NCI-H526 treated with DMSO at 0.1 percent for 48 hours (cell line): ENCODE measurements around the gene TBC1D9B.

Source experiments
- DNase-seq: peaks from one replicate; lab custom pipeline; 2025; lab: John Stamatoyannopoulos, UW

The TBC1D9B gene

DNA sequence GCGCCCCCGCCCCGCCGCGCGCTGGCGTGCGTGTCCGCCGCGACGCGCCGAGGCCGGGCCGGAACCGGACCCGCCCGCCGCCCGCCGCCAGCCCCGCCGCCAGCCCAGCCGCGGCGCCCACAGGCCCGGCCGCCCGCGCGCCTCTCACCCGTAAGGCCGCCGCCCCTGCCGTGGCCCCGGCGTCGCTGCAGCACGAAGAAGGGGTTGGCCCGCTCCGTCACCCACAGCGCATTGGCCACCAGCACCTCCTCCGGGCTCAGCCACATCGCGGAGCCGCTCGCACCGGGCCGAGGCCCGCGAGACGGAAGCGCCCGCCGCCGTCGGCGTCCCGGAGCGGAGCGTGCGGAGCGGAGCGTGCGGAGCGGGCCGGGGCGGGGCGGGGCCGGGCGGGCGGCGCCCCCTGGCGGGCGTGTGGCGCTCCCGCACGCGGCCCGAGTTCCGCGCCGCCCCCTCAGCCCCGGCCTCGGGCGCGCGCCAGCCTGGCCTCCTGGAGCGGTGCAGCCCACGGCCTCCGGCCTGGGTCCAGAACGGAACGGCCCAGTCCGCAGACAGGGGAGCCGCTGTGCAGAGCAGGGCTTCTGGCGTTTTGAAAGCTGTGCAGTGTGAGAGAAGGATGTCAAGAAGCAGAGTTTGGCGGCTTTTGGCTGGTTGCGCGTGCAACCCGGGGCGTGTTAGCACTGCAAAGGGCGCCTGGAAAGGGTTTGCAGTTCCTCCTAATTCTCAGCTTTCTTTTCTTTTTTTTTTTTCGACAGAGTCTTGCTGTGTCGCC is at the start of gene TBC1D9B:
Gene TBC1D9B, minus strand, starts transcription at position 342 of the 769 bp plus-strand sequence. Its CDS starts 76 bp downstream, at position 266.
- no peak for DNase-seq

- DNase-seq: no peak
Measured at GRCh38 chr5:179955630-179956029, 47.9 kb upstream of the TBC1D9B start.

- DNase-seq: no peak
Measured at GRCh38 chr5:179955062-179955461, 47.4 kb upstream of the TBC1D9B start.

DNA sequence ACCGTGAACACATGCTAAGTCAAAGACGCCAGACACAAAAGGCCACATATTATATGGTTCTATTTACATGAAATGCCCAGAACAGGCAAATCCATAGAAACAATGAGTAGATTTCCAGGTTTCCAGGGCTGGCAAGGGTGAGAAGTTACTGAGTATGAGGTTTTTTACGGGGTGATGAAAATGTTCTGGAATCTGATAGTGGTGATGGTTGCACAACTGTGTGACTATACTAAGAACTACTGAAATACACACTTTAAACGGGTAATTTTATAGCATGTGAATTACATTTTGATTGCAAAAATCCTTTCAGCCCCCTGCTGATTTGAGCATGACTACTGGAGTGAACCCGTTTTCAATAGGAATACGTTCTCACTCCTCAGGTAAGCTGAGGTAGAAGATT is 46.7 kb upstream of the TBC1D9B start:
- DNase-seq: no peak

DNA sequence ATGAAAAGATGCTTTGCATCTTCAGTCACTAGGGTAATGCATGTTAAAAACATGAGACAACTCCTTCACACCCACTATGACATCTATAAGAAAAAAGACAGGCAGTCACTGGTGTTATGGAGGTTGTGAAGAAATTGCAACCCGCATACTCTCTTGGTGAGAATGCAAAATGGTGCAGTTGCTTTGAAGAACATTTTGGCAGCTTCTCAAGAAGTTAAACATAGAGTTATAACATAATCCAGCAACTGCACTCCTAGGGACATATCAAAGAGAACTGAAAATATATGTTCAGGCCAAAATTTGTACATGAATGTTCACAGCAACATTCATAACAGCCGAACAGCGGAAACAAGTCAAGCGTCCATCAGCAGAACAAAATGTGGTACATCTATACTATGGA is 46.3 kb upstream of the TBC1D9B start:
- DNase-seq: no peak

DNA sequence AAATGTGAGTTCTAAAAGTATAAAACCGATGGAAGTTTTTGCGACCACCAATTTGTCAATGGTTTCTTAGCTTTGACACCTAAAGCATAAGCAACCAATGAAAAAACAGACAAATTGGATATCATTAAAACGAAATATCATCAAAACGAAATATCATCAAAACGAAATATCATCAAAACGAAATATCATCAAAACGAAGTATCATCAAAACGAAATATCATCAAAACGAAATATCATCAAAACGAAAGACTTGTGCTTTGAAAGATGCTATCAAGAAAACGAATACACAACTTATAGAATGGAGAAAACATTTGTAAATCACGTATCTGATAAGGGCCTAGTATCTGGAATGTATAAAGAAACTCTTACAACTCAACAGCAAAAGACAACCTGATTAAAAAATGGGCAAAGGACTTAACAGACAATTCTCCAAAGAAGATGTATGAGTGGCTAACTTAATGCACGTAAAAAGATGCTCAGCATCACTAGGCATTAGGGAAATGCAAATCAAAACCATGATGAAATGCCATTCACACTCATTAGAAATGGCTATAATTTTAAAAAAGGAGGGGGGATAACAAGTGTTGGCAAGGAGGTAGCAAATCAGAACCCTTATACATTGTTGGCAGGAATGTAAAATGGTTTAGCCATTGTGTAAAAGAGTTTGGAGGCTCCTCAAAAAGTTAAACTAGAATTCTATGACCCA is 29.4 kb upstream of the TBC1D9B start:
- no peak for DNase-seq

DNA sequence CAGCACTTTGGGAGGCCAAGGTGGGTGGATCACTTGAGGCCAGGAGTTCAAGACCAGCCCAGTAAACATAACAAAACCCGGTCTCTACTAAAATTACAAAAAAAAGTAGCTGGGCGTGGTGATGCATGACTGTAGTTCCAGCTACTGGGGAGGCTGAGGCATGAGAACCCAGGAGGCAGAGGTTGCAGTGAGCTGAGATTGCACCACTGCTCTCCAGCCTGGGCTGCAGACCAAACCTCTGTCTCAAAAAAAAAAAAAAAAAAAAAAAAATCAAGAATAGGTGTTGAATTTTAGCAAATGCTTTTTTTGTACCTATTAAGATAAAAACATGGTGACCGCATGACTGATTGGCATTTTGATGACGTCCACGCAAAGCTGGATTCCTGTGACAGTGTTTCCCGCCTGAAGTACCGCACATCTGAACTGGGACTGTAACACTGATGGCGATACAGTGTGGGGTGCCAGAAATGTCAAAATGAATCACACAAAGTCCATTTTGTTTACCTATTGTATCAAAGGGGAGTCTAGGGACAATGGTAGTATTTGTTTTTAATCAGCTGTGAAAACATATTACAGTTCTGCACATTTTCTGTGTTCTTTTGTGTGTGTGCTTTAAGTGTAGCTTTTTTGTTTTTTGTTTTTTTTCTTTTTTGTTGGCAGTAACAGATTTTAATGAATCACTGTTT is 23.2 kb upstream of the TBC1D9B start:
- DNase-seq: no peak

GRCh38 chr5:179927824-179928223 is 20.1 kb upstream of the TBC1D9B start:
- DNase-seq: no peak

DNA sequence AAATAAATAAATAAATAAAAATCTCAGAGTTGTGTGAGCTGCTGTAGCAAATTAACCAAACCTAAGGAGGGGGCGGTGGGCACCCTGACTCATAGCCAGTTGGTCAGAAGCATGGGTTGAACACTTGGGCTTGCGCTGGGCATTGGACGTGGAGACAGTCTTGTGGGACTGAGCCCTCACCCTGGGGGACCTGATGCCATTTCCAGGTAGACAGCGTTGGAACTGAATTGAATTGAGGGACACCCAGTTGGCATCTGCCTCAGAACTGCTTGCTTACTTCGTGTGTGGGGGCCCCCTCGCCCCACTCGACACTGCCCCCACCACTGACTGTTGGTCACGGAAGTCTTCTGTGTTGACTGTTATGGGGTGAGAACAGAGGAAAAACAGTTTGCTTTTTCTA is 19.0 kb upstream of the TBC1D9B start:
- DNase-seq: no peak

DNA sequence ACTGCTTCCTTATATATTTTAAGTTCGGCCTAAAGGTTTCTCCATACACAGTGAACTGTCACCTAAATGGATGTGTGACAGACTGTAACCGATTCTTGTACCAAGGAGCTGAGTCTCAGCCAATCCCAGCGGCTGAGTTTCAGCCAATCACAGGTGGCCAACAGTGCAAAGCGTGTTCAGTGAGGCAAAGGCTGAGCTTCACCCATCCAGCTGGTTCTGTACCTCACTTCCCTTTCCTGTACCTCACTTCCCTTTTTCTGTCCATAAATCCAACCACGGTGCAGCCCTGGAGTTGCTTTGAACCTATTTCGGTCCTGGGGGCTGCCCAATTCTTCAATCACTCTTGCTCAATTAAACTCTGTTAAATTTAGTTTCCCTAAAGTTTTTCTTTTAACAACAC is 15.7 kb upstream of the TBC1D9B start:
- no peak for DNase-seq

DNA sequence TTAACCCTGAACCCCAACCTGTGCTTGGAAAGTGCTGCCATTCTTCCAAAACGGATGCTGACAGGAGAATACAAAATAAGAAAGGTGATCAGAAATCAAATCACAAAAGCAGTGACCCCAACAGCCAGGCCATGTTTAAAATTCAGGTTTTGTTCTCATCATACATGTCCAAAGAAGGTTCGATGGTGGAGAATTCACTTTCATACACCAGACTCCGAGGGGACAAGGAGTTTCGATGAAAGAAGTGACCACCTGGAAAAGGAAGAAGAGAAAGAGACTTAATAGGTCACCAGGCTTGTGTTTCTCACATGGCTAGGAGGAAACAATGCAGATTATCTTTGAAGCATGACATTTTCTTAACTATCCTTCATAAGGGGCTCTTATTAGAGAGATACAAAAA is 12.5 kb upstream of the TBC1D9B start:
- DNase-seq: no peak

DNA sequence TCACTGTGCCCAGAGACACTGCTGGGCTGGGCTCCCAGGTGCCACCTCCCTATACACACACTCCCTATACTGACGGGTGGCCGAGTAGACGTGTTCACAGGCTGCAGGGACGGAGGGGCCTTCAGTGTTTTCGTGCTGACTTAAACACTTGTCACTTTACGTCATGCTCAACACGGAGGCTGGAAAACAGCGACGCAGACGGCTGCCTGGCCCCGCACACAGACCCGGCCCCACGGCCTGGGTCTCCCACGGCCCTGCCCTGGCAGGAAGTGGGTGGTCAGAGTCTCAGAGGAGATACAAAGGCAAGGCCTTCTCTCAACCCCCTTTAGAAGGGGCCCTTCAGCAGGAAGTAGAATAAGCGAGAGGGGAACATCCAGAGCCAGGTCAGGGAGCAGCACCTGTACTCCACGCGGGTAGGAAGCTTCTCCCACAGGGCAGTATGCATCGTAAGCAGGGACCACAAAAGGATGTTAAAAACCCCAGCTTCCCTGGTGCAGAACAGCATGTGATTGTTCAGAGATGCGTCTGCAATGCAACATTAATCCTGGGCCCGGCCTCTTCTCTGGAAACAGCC is 11.9 kb upstream of the TBC1D9B start:
- DNase-seq: no peak

DNA sequence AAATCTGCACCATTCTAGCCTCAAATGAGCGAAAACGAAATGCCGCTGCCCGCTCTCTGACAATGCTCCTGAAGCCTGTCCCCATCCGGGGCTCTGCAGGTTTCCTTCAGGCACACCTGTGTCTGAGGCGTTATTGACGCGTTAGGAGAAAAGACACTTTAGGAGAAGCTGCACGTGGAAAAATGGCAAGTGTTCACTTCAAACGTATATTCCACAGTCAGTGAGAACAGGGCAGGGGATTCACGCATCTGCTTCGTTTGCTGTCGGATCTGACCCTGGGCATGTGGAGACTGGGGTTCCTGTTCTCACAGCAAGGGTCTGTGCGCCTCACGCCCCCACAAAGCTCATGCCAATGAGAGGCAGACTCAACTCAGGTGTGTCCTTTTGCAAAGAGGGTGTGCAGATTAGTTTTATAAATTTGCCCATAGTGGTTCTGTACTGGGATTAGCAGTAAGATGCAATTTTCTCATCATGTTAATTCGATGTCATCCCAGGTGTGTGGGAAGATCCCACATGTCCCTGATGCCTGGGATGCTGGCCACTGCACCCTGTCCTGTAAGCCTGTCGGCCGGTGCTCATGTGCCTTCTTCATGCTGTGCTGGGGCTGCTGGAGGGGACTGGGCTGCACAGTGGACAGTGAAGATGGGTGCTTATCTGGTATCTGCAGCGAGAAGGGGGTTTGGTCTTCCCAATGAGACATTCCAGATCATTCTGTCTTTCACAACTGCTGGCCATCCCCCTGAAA is 11.2 kb upstream of the TBC1D9B start:
- DNase-seq: no peak

DNA sequence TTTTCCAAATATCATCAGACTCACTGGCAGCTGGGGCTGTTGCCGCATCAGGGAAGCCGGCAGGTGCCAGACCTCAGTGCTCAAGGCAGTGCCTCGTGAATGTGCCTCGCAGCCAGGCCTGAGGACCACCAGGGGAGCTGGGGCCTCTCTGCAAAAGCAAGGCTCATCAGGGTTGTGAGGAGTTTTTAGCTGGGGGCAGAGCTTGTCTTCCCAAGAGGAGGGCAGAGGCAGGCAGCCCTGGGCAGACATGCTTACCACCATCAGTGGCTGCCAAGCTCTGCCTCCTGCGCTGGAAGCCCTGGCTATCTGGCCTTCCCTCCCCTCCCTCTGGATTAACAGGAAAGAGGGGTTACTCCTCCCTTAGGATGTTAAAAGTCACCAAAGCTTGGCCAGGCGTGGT is 8.8 kb upstream of the TBC1D9B start:
- DNase-seq: no peak

GRCh38 chr5:179915406-179915935 is 7.8 kb upstream of the TBC1D9B start:
- DNase-seq: no peak

DNA sequence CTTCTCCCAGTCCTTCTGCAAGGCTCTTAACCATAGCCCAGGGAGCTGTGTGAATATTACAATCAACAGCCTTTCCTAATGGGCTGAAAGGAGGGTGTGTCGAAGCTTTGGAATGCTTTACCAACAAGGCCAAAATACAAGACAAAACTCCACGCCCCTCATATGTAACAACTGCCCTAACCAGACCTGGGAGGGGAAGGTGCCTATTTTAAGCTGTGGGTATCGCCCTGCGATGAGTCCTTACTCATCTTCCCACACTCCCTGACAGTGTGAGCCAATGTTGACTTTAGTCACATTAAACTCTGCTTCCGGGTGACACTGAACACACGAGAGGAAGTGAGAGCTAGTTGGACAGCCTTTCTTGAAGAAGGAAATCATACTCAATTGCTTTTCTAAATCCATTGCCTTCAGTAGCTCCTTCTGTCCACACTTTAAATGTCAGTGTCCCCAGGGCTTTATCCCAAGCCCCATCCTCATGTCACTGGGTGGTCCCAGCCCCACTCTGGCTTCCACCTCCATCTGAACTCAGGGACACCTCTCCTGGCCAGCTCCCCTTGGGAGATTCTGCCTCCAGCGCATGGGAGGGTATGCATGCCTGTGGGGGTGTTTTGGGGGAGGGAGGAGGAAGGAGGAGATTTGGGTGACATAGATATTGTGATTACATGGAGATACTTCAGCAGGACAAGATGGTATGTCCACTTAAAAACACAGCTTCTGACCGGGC is 6.5 kb upstream of the TBC1D9B start:
- DNase-seq: no peak

DNA sequence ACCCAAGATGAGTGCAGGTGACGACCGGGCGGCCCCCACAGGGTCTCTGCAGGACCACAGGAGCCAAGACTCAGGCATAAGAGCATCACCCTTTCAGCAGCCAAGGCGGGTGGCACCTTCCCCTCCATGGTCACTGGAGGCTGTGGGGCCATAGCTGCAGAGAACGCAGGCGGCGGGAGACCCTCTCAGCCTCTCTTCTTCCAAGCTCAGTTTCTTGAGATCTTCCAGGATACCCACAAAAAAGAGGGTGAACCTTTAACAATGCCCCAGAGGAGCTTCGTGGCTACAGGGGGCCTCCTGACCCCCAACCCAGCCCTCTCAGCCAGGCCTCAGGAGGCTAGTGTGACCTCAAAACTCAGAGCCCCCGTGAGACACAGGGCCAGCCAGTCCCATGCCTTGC is 5.8 kb upstream of the TBC1D9B start:
- DNase-seq: no peak

DNA sequence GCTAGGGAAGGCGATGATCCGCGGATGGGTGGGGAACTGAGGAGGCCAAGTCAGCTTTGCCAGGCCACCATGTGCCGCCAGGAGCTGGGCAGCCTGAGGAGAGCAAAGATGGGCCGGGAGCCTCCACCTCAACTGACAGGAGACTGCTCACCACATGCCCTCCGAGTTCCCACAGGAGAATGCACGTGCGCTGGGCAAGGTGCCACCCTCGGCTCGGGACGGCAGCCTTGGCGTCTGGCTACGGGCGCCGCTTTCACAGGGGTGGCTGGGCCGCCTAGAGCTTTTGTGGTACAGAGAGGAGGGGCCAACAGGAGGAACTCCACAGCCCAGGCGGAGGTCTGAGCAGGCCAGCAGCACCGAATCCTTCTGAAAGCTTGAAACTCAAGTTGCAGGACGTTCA is 5.3 kb upstream of the TBC1D9B start:
- no peak for DNase-seq

GRCh38 chr5:179912386-179912785 is 4.7 kb upstream of the TBC1D9B start:
- no peak for DNase-seq

DNA sequence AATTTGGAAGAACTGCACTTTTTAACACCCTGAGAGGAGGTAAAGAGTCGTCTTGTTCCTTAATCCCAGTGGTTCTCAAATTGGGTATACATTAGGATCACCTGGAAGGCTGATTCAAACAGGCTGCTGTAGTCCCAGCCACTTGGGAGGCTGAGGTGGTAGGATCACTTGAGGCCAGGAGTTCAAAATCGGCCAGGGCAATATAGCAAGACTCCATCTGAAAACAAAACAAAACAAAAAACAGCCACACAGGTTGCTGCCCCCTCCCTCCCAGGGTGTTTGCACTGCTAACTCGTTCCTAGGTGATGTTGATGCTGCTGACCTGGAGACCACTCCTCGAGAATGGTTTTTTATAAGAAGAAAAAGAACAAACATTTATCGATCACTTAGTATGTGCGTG is 1.5 kb upstream of the TBC1D9B start:
- no peak for DNase-seq

GRCh38 chr5:179908528-179908927 is 831 bp upstream of the TBC1D9B start:
- DNase-seq: no peak
